Activated B cell treated with CpG ODN at 0.5 μM for 24 hours (primary cell): Measurements from ENCODE around the gene EIF2B5. TPM values are rescaled to one million over a fixed set of nuclear protein-coding genes. Genes with fewer than 3 reads are reported as not detected.

Experiments
- ATAC-seq: fragments of 200-7000 bp; cut with Tn5 transposase; one replicate; pipeline ENCODE4 v1.10.0; 2021; ENCODE audit warnings: low read depth, mild to moderate bottlenecking, moderate library complexity
- CTCF ChIA-PET: fragments of 350-600 bp; sonication (Branson Sonifier 250); formaldehyde crosslinking; loops from one replicate; lab custom pipeline; 2021; ENCODE audit warnings: antibody characterized with exemption; lab: Charles Lee
- POLR2A ChIA-PET: fragments of 350-600 bp; sonication (Branson Sonifier 250); formaldehyde crosslinking; loops from one replicate; lab custom pipeline; 2021; ENCODE audit warnings: antibody characterized with exemption; lab: Charles Lee
- DNase-seq: peaks from one replicate; pipeline ENCODE4 v3.0.0; 2022
- H3K27ac Mint-ChIP-seq: one replicate; pipeline ENCODE4 v1.8.0; 2020; ENCODE audit warnings: mixed read lengths
- H3K27me3 Mint-ChIP-seq: one replicate; pipeline ENCODE4 v1.8.0; 2021; ENCODE audit warnings: mixed read lengths
- H3K36me3 Mint-ChIP-seq: one replicate; pipeline ENCODE4 v1.8.0; 2021; ENCODE audit warnings: low read depth, mixed read lengths
- H3K4me1 Mint-ChIP-seq: one replicate; pipeline ENCODE4 v1.8.0; 2021; ENCODE audit warnings: mixed read lengths
- H3K4me3 Mint-ChIP-seq: one replicate; pipeline ENCODE4 v1.8.0; 2020; ENCODE audit warnings: mild to moderate bottlenecking, mixed read lengths
- H3K9me3 Mint-ChIP-seq: one replicate; pipeline ENCODE4 v1.8.0; 2020; ENCODE audit warnings: mixed read lengths
- intact Hi-C: fragments of 100-400 bp; cut with micrococcal nuclease; formaldehyde crosslinking; loops from one replicate; pipeline ENCODE4 v1.15.1; 2024
- total RNA-seq: library from RNA; stranded (reverse); gene quantifications from 2 replicates; pipeline ENCODE4 v1.2.3, GENCODE V29; 2022
- TF ChIP-seq, protein P1 (sequence below): fragments of 200-600 bp; IDR thresholded peaks from one replicate; pipeline ENCODE4 v1.8.0; 2022; ENCODE audit warnings: antibody characterized with exemption, mild to moderate bottlenecking

EIF2B5 gene
- total RNA-seq, 1 donor from 2014 or later = 74.2 TPM

DNA sequence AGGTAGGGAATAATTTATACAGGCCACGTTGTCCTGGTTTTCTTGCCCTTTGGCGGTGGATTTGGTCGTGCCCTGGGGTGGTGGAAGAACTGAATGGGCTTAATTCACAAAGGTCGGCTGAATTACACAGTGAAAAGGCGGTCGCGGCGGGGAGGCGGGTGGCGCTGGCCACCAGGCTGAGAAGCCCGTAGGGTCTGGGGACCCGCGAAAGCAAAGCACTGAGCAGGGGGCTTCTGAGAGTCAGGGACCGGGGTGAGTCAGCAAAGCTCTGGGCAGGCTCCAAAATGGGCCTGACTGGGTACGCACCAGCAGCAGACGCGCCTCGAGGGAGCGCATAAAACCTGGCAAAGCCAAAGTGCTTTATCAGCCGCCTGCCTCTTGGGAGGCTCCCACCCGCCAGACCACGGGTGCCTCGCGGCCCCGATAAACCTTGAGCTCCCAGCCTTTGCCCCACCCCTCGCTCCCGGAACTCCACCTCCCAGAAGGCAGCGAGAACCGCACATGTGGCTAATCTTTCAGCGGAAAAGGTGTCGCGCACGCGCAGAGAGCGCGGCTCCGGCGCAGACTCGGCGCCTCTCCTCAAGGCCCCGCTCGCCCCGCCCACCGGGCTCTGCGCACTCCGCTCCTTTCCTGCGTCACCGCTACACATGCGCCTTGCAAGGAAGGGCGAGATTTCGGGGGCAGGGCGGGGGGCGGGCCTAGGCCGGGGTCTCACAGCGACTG lies 50.5 kb downstream of the EIF2B5 start:
- ATAC-seq (peak; percentile 95), DNase-seq (peak; percentile 99)
- no peaks in the 10 kb centered on the region for H3K9me3 Mint-ChIP-seq
- intact Hi-C loops = loop anchor here (1.0 to 2.0 kb wide), 8 partner anchors 11 to 177 kb away; partner anchors contain the start of genes AP2M1, DVL3, EEF1AKMT4 and EIF2B5
- ChIA-PET POLR2A (interaction anchor here (0.5 to 2.7 kb wide), 10 partner anchors 9 to 549 kb away, joined by 3 to 21 read pairs (median 6); partner anchors contain the start of genes AP2M1, DVL3, EEF1AKMT4 and EIF2B5), CTCF (no interaction called here)
- peak overlapping the region; percentile 93 for H3K27ac Mint-ChIP-seq
- H3K36me3 Mint-ChIP-seq = peaks cover 82% of the 10 kb centered on the region
- peaks cover 40% of the 10 kb centered on the region for H3K4me1 Mint-ChIP-seq
- peak overlapping the region; percentile 99 for H3K4me3 Mint-ChIP-seq
- TF ChIP-seq, protein P1, sequence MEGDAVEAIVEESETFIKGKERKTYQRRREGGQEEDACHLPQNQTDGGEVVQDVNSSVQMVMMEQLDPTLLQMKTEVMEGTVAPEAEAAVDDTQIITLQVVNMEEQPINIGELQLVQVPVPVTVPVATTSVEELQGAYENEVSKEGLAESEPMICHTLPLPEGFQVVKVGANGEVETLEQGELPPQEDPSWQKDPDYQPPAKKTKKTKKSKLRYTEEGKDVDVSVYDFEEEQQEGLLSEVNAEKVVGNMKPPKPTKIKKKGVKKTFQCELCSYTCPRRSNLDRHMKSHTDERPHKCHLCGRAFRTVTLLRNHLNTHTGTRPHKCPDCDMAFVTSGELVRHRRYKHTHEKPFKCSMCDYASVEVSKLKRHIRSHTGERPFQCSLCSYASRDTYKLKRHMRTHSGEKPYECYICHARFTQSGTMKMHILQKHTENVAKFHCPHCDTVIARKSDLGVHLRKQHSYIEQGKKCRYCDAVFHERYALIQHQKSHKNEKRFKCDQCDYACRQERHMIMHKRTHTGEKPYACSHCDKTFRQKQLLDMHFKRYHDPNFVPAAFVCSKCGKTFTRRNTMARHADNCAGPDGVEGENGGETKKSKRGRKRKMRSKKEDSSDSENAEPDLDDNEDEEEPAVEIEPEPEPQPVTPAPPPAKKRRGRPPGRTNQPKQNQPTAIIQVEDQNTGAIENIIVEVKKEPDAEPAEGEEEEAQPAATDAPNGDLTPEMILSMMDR = no peak
- no peaks in the 10 kb centered on the region for H3K27me3 Mint-ChIP-seq

- Mint-ChIP-seq H3K4me3 (peak within 1 kb of the TSS; percentile 99), H3K36me3 (peaks cover 80% of the 10 kb centered on the region), H3K27ac (peak within 1 kb of the TSS; percentile 93), H3K27me3 (no peaks in the 10 kb centered on the region), H3K9me3 (no peaks in the 10 kb centered on the region), H3K4me1 (peaks cover 40% of the 10 kb centered on the region)
- intact Hi-C loops = loop anchor here (1.0 to 2.0 kb wide), 4 partner anchors 51 to 176 kb away; partner anchors contain the start of genes EEF1AKMT4, EIF2B5 and PSMD2
- POLR2A ChIA-PET = interaction anchor here (0.5 to 2.7 kb wide), 12 partner anchors 9 to 550 kb away, joined by 3 to 21 read pairs (median 5); partner anchors contain the start of genes AP2M1, DVL3, EEF1AKMT4 and EIF2B5
- no peak for DNase-seq
- CTCF ChIA-PET = interaction anchor here (0.6 to 1.0 kb wide), 2 partner anchors 34 to 42 kb away, joined by 3 read pairs; no protein-coding TSS in a partner anchor
- peak; percentile 9 for ATAC-seq
- TF ChIP-seq, protein P1 = no peak
Observed at GRCh38 chr3:184186184-184186901, 51.2 kb downstream of the EIF2B5 start, which contains the start of gene ABCF3. TSS of gene ABCF3 (plus strand) at chr3:184186199. CDS start at chr3:184186208, 9 bp downstream.

DNA sequence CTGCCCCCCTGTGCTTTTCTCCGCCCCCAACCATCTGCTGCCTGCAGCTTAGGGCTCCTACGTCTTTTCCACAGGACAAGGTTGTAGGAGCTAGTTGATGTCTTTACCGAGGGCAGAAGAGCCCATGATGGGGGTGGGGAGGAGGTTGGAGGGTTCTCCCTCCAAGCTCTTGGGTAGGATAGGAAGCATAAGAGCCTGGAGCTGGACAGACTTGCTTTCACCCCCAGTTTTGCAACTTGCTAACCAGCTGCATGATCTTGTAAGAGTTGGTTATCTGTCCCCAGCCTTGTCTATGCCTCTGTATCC lies 51.7 kb downstream of the EIF2B5 start:
- ATAC-seq (no peak), DNase-seq (no peak)
- TF ChIP-seq, protein P1 = no peak
- H3K27me3 Mint-ChIP-seq = no peaks in the 10 kb centered on the region
- H3K4me3 Mint-ChIP-seq = peak overlapping the region; percentile 99
- H3K36me3 Mint-ChIP-seq = peaks cover 80% of the 10 kb centered on the region
- peaks cover 40% of the 10 kb centered on the region for H3K4me1 Mint-ChIP-seq
- POLR2A ChIA-PET = interaction anchor here (0.6 to 2.7 kb wide), 6 partner anchors 9 to 303 kb away, joined by 3 to 21 read pairs (median 10); partner anchors contain the start of genes AP2M1, DVL3 and EIF2B5
- CTCF ChIA-PET = interaction anchor here (0.6 to 1.0 kb wide), 2 partner anchors 35 to 42 kb away, joined by 3 read pairs; no protein-coding TSS in a partner anchor
- H3K9me3 Mint-ChIP-seq = no peaks in the 10 kb centered on the region
- intact Hi-C loops = loop anchor here (1.0 to 2.0 kb wide), 4 partner anchors 52 to 176 kb away; partner anchors contain the start of genes EEF1AKMT4, EIF2B5 and PSMD2
- H3K27ac Mint-ChIP-seq = no peak overlapping the region

DNA sequence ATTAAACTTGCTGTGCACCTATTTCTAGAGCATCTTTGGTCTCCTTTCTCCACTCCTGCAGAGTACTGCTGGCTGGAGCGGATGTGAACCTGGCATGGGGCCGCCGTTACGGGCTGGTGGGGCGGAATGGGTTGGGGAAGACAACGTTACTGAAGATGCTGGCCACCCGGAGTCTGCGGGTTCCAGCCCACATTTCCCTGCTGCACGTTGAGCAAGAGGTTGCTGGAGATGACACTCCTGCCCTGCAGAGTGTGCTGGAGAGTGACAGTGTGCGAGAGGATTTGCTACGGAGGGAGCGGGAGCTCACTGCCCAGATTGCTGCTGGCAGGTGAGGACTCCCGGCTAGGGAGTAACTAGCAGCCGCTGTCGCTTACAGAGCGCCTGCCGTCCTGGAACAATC lies 52.9 kb downstream of the EIF2B5 start:
- DNase-seq (no peak), ATAC-seq (no peak)
- ChIA-PET POLR2A (no interaction called here), CTCF (no interaction called here)
- no peaks in the 10 kb centered on the region for H3K9me3 Mint-ChIP-seq
- H3K4me1 Mint-ChIP-seq = peaks cover 40% of the 10 kb centered on the region
- H3K4me3 Mint-ChIP-seq = no peak overlapping the region
- TF ChIP-seq, protein P1 = no peak
- intact Hi-C loops = no loop called here
- H3K27me3 Mint-ChIP-seq = no peaks in the 10 kb centered on the region
- peaks cover 80% of the 10 kb centered on the region for H3K36me3 Mint-ChIP-seq
- H3K27ac Mint-ChIP-seq = no peak overlapping the region
